GM12878 (cell line): Measurements from ENCODE around the gene KCNIP3.

Experiments used
- EZH2 ChIP-seq: IDR thresholded peaks from 2 replicates; pipeline ENCODE4 v1.6.1; 2012; ENCODE audit warnings: low read depth, mild to moderate bottlenecking, control low read depth, inconsistent platforms, low read length, borderline replicate concordance; ENCODE audit not compliant: control insufficient read depth
- POLR2A ChIP-seq: IDR thresholded peaks from 2 replicates; pipeline ENCODE4 v1.6.1; 2011; ENCODE audit warnings: low read depth, mild to moderate bottlenecking, low read length
- RAD21 ChIP-seq: IDR thresholded peaks from 2 replicates; pipeline ENCODE4 v1.6.1; 2011; ENCODE audit warnings: mild to moderate bottlenecking, low read depth, low read length, moderate library complexity; ENCODE audit not compliant: insufficient read depth
- RFX5 ChIP-seq: IDR thresholded peaks from 2 replicates; pipeline ENCODE4 v1.6.1; 2011; ENCODE audit warnings: low read depth, low read length, improper control_type of control experiment
- SIN3A ChIP-seq: IDR thresholded peaks from 2 replicates; pipeline ENCODE4 v1.6.1; 2012; ENCODE audit warnings: low read depth, low read length, improper control_type of control experiment
- TF ChIP-seq, protein P1 (sequence below), 3 experiments: IDR thresholded peaks in 2 of 3; conservative IDR thresholded peaks in 1 of 3; 2 replicates each; pipeline ENCODE4 v1.5.1; 2011; ENCODE audit warnings: low read depth in 3 of 3, low read length in 3 of 3, mild to moderate bottlenecking in 3 of 3, control low read depth in 2 of 3, moderate library complexity in 2 of 3, inconsistent platforms in 1 of 3, mixed read lengths in 1 of 3; ENCODE audit not compliant: control insufficient read depth in 2 of 3, insufficient read depth in 1 of 3; ENCODE audit errors: extremely low read depth in 1 of 3
- TF ChIP-seq, protein P2 (sequence below): IDR thresholded peaks from 2 replicates; pipeline ENCODE4 v1.6.1; 2011; ENCODE audit warnings: low read depth, mild to moderate bottlenecking, low read length, moderate library complexity, borderline replicate concordance; ENCODE audit errors: extremely low read depth

DNA sequence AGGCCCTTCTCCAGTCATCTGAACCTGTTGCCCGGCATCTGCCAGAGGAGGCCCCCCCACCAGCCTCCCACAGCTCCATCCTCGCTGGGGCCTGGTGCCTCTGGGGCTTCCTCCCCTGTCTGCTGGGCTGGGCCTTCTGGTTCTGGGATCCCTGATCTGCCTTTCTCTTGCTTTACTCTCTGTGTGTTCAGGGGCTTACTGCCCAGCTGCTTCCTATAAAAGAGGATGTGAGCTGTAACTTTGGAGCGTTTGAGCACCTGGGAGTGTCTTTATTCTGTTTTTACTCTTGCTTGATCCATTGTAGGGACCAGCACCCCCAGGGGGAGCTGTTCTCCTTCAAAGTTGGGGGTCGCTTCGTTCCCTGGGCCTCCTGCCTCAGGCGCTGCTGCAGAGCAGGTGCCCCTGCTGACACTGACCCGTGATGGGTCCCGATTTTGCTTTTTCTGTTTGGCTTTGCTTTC, 82.3 kb downstream of the KCNIP3 start:
- TF ChIP-seq, protein P1, sequence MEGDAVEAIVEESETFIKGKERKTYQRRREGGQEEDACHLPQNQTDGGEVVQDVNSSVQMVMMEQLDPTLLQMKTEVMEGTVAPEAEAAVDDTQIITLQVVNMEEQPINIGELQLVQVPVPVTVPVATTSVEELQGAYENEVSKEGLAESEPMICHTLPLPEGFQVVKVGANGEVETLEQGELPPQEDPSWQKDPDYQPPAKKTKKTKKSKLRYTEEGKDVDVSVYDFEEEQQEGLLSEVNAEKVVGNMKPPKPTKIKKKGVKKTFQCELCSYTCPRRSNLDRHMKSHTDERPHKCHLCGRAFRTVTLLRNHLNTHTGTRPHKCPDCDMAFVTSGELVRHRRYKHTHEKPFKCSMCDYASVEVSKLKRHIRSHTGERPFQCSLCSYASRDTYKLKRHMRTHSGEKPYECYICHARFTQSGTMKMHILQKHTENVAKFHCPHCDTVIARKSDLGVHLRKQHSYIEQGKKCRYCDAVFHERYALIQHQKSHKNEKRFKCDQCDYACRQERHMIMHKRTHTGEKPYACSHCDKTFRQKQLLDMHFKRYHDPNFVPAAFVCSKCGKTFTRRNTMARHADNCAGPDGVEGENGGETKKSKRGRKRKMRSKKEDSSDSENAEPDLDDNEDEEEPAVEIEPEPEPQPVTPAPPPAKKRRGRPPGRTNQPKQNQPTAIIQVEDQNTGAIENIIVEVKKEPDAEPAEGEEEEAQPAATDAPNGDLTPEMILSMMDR (IDR thresholded peaks at IDR 0.05 in 2 of 3, conservative IDR thresholded peaks at IDR 0.05 in 1 of 3; ENCODE audit: control insufficient read depth in 2 of 3, extremely low read depth in 1 of 3, insufficient read depth in 1 of 3, low read depth in 3 of 3, low read length in 3 of 3): peak in 2 of 3 experiments; percentile 22 to 26; a peak in 2 of 6 replicates
- no peak for TF ChIP-seq POLR2A
- TF ChIP-seq SIN3A: no peak
- no peak for TF ChIP-seq RAD21
- no peak for TF ChIP-seq EZH2
- TF ChIP-seq RFX5: no peak
- TF ChIP-seq, protein P2, sequence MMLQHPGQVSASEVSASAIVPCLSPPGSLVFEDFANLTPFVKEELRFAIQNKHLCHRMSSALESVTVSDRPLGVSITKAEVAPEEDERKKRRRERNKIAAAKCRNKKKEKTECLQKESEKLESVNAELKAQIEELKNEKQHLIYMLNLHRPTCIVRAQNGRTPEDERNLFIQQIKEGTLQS: no peak
